NB4 (cell line): ENCODE data around the gene ORM1.
"Not testable (repeated sequence)": the region's sequence is repeated elsewhere in the genome, so short reads cannot be mapped to it uniquely, and the experiment has no call there.

Experiments
- CTCF ChIP-seq: IDR thresholded peaks from one replicate; pipeline ENCODE4 v1.5.1; 2012; ENCODE audit warnings: low read depth, low read length
- POLR2A ChIP-seq: IDR thresholded peaks from 2 replicates; pipeline ENCODE4 v1.6.1; 2011; ENCODE audit warnings: mild to moderate bottlenecking; ENCODE audit not compliant: insufficient read length; ENCODE audit errors: extremely low read depth

GRCh38 chr9:114331229-114332195, 8.6 kb downstream of the ORM1 start:
- not testable (repeated sequence) for TF ChIP-seq CTCF, POLR2A
